Colonic mucosa (tissue), 4 donors: ENCODE results near the gene IL9R. TPM values are rescaled to one million over a fixed set of nuclear protein-coding genes. Genes with fewer than 3 reads are reported as not detected.
"Not testable (repeated sequence)": the region's sequence is repeated elsewhere in the genome, so short reads cannot be mapped to it uniquely, and the experiment has no call there.

Source experiments
- DNase-seq: peaks from one replicate; pipeline ENCODE4 v3.0.0-alpha.2; 2020
- H3K27ac ChIP-seq: fragments of 200-600 bp; one replicate; pipeline ENCODE4 v1.8.0; 2021
- H3K27me3 ChIP-seq: fragments of 200-600 bp; one replicate; pipeline ENCODE4 v1.8.0; 2021
- H3K36me3 ChIP-seq: fragments of 200-600 bp; one replicate; pipeline ENCODE4 v1.8.0; 2021
- H3K4me1 ChIP-seq: fragments of 200-600 bp; one replicate; pipeline ENCODE4 v1.8.0; 2021; ENCODE audit warnings: mild to moderate bottlenecking
- H3K4me3 ChIP-seq: fragments of 200-600 bp; one replicate; pipeline ENCODE4 v1.8.0; 2021
- H3K9ac ChIP-seq, 2 donors: one replicate each; pipeline ENCODE4 v1.7.0; 2013; ENCODE audit warnings: control low read depth in 2 of 2, low read depth in 2 of 2, low read length in 2 of 2
- H3K9me3 ChIP-seq: fragments of 200-600 bp; one replicate; pipeline ENCODE4 v1.8.0; 2021
- intact Hi-C: fragments of 100-400 bp; cut with DNase I; formaldehyde crosslinking; loops from one replicate; pipeline ENCODE4 v1.14.1; 2022
- total RNA-seq, 2 donors: library from RNA; stranded (reverse); fragmentation: NEBNext Ultra II Directional in 1 of 2; extraction: Animal tissue kit (Norgen Biotek cat#: 25700) in 1 of 2; gene quantifications; one replicate each; pipeline ENCODE4 v1.2.1, GENCODE V29; 2021
- TF ChIP-seq, protein P1 (sequence below): fragments of 200-600 bp; IDR thresholded peaks from one replicate; pipeline ENCODE4 v1.8.0; 2022; ENCODE audit warnings: antibody characterized with exemption, mild to moderate bottlenecking
- donor health status: healthy.
- donor health status: DM: no; HTN: no; CAD: no.
- donor health status: DM: no; HTN: no; CAD: no.

The IL9R gene
- total RNA-seq, 2 donors from 2014 or later: 0.42 to 0.50 TPM

DNA sequence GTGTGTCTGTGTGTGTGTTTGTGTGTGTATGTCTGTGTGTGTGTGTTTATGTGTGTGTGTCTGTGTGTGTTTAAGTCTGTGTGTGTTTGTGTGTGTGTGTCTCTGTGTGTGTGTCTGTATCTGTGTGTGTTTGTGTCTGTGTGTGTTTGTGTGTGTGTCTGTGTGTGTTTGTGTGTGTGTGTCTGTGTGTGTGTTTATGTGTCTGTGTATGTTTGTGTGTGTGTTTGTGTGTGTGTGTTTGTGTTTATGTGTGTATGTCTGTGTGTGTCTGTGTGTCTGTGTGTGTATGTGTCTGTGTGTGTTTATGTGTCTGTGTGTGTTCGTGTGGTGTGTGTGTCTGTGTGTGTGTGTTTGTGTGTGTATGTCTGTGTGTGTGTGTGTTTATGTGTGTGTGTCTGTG is 11.4 kb downstream of the IL9R start:
- DNase-seq: no peak
- no peaks in the 10 kb centered on the region for H3K36me3 ChIP-seq
- H3K9me3 ChIP-seq: no peaks in the 10 kb centered on the region
- no peaks in the 10 kb centered on the region for H3K27me3 ChIP-seq
- no peak overlapping the region for H3K27ac ChIP-seq
- no peak overlapping the region for H3K9ac ChIP-seq
- H3K4me1 ChIP-seq: no peaks in the 10 kb centered on the region
- TF ChIP-seq, protein P1, sequence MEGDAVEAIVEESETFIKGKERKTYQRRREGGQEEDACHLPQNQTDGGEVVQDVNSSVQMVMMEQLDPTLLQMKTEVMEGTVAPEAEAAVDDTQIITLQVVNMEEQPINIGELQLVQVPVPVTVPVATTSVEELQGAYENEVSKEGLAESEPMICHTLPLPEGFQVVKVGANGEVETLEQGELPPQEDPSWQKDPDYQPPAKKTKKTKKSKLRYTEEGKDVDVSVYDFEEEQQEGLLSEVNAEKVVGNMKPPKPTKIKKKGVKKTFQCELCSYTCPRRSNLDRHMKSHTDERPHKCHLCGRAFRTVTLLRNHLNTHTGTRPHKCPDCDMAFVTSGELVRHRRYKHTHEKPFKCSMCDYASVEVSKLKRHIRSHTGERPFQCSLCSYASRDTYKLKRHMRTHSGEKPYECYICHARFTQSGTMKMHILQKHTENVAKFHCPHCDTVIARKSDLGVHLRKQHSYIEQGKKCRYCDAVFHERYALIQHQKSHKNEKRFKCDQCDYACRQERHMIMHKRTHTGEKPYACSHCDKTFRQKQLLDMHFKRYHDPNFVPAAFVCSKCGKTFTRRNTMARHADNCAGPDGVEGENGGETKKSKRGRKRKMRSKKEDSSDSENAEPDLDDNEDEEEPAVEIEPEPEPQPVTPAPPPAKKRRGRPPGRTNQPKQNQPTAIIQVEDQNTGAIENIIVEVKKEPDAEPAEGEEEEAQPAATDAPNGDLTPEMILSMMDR: no peak
- H3K4me3 ChIP-seq: no peak overlapping the region
- intact Hi-C loops: no loop called here

DNA sequence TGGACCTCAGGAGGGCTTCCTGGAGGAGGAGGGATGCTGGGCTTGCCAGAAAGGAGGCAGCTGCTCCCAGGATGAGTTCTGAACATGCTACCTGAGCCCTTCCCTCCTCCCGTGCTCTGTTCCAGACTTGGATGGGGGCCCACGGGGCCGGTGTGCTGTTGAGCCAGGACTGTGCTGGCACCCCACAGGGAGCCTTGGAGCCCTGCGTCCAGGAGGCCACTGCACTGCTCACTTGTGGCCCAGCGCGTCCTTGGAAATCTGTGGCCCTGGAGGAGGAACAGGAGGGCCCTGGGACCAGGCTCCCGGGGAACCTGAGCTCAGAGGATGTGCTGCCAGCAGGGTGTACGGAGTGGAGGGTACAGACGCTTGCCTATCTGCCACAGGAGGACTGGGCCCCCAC is 12.2 kb downstream of the IL9R start:
- H3K36me3 ChIP-seq, H3K4me3 ChIP-seq, H3K4me1 ChIP-seq, H3K9me3 ChIP-seq, DNase-seq, H3K27me3 ChIP-seq, H3K9ac ChIP-seq, intact Hi-C loops, H3K27ac ChIP-seq: not testable (repeated sequence)

DNA sequence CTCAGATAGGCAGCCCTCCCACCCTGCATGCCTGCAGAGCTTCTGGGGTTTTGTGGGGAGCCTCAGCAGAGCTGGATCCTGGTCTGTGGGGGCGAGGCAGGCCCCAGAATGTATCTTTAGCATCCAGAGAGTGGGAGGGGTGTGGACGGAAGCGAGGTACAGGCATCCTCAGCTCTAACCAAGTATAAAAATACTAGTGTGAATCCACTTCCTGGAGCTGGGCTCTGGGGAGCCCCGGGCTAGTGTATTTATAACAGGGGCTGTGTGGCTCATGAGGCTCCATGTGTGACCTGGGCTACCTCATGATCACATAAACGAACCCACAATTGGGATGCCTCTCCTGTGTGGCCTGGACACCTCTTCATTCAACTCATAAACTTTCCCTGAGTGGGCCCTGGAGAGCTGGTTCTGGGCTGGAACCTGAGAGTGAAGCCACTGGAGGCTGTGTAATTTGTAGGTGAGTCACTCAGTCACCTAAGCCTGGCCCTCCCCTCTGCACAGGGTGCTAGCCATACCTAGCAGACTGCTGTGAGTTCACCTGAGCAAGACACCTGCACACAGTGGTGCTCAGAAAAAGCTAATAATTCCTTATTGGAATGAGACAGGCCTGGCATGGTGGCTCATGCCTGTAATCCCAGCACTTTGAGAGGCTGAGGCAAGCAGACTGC is 15.9 kb downstream of the IL9R start:
- H3K36me3 ChIP-seq, H3K4me3 ChIP-seq, intact Hi-C loops, DNase-seq, H3K9ac ChIP-seq, H3K27ac ChIP-seq, H3K4me1 ChIP-seq, H3K27me3 ChIP-seq, H3K9me3 ChIP-seq: not testable (repeated sequence)

DNA sequence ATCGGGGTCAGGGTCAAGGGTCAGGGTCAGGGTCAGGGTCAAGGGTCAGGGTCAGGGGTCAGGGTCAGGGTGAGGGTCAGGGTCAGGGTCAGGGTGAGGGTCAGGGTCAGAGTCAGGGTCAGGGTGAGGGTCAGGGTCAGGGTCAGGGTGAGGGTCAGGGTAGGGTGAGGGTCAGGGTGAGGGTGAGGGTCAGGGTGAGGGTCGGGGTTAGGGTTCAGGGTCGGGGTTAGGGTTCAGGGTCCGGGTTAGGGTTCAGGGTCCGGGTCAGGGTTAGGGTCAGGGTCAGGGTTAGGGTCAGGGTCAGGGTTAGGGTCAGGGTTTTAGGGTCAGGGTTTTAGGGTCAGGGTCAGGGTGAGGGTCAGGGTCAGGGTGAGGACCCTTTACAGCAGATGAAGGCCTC is 22.4 kb downstream of the IL9R start:
- H3K27me3 ChIP-seq, H3K9ac ChIP-seq, H3K36me3 ChIP-seq, H3K4me3 ChIP-seq, H3K27ac ChIP-seq, DNase-seq, H3K9me3 ChIP-seq, intact Hi-C loops, H3K4me1 ChIP-seq: not testable (repeated sequence)

DNA sequence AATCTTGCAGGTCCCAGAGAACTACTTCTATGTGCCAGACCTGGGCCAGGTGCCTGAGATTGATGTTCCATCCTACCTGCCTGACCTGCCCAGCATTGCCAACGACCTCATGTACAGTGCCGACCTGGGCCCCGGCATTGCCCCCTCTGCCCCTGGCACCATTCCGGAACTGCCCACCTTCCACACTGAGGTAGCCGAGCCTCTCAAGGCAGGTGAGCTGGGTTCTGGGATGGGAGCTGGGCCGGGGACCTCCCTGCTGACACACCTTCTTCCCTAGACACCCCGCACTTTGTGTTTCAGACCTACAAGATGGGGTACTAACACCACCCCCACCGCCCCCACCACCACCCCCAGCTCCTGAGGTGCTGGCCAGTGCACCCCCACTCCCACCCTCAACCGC is 25.5 kb downstream of the IL9R start:
- H3K36me3 ChIP-seq, H3K9ac ChIP-seq, H3K27ac ChIP-seq, DNase-seq, H3K4me3 ChIP-seq, intact Hi-C loops, H3K4me1 ChIP-seq, H3K9me3 ChIP-seq, H3K27me3 ChIP-seq: not testable (repeated sequence)

DNA sequence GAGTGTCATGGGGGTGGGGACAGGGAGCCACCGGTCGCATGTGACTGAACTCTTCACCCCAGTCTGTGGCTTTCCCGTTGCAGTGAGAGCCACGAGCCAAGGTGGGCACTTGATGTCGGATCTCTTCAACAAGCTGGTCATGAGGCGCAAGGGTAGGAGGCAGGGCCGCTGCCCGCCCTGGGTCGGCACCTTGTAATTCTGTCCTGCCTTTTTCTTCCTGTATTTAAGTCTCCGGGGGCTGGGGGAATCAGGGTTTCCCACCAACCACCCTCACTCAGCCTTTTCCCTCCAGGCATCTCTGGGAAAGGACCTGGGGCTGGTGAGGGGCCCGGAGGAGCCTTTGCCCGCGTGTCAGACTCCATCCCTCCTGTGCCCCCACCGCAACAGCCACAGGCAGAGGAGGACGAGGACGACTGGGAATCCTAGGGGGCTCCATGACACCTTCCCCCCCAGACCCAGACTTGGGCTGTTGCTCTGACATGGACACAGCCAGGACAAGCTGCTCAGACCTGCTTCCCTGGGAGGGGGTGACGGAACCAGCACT is 27.5 kb downstream of the IL9R start:
- H3K9ac ChIP-seq, H3K4me1 ChIP-seq, DNase-seq, H3K9me3 ChIP-seq, H3K27me3 ChIP-seq, H3K27ac ChIP-seq, H3K36me3 ChIP-seq, intact Hi-C loops, H3K4me3 ChIP-seq: not testable (repeated sequence)

DNA sequence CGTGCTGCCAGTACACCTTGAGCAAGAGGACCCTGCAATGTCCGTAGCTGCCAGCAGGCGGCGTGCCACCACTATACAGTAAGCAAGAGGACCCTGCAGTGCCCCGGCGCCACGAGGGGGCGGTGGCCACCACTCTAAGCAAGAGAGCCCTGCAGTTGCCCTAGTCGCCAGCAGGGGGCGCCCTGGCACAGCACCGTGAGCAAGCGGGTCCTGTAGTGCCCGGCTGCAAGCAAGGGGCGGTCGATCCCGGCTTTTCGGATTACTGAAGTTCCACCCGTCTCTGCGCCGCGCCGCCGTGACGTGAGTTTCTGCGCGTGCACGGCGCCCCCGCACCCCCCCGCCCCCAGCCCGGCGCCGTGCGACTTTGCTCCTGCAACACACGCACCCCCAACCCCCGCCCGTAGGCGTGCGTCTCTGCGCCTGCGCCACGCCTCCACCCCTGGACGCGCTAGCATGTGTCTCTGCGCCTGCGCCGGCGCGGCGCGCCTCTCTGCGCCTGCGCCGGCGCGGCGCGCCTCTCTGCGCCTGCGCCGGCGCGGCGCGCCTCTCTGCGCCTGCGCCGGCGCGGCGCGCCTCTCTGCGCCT is 31.2 kb downstream of the IL9R start:
- H3K27ac ChIP-seq, H3K36me3 ChIP-seq, H3K9ac ChIP-seq, intact Hi-C loops, H3K4me1 ChIP-seq, DNase-seq, H3K9me3 ChIP-seq, H3K4me3 ChIP-seq, H3K27me3 ChIP-seq: not testable (repeated sequence)

DNA sequence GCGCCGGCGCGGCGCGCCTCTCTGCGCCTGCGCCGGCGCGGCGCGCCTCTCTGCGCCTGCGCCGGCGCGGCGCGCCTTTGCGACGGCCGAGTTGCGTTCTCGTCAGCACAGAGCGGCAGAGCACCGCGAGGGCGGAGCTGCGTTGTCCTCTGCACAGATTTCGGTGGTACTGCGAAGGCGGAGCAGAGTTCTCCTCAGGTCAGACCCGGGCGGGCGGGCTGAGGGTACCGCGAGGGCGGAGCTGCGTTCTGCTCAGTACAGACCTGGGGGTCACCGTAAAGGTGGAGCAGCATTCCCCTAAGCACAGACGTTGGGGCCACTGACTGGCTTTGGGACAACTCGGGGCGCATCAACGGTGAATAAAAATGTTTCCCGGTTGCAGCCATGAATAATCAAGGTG is 31.8 kb downstream of the IL9R start:
- H3K36me3 ChIP-seq, H3K9me3 ChIP-seq, H3K9ac ChIP-seq, H3K27ac ChIP-seq, DNase-seq, intact Hi-C loops, H3K27me3 ChIP-seq, H3K4me1 ChIP-seq, H3K4me3 ChIP-seq: not testable (repeated sequence)

DNA sequence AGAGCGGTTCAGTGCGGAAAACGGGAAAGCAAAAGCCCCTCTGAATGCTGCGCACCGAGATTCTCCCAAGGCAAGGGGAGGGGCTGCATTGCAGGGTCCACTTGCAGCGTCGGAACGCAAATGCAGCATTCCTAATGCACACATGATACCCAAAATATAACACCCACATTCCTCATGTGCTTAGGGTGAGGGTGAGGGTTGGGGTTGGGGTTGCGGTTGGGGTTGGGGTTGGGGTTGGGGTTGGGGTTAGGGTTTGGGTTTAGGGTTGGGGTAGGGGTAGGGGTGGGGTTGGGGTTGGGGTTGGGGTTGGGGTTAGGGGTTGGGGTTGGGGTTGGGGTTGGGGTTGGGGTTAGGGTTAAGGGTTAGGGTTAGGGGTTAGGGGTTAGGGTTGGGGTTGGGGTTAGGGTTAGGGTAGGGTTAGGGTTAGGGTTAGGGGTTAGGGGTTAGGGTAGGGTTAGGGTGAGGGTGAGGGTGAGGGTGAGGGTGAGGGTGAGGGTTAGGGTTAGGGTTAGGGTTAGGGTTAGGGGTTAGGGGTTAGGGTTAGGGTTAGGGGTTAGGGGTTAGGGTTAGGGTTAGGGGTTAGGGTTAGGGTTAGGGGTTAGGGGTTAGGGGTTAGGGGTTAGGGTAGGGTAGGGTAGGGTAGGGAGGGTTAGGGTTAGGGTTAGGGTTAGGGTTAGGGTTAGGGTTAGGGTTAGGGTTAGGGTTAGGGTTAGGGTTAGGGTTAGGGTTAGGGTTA is 32.4 kb downstream of the IL9R start:
- H3K27me3 ChIP-seq, H3K4me1 ChIP-seq, H3K36me3 ChIP-seq, H3K9me3 ChIP-seq, DNase-seq, intact Hi-C loops, H3K9ac ChIP-seq, H3K4me3 ChIP-seq, H3K27ac ChIP-seq: not testable (repeated sequence)

DNA sequence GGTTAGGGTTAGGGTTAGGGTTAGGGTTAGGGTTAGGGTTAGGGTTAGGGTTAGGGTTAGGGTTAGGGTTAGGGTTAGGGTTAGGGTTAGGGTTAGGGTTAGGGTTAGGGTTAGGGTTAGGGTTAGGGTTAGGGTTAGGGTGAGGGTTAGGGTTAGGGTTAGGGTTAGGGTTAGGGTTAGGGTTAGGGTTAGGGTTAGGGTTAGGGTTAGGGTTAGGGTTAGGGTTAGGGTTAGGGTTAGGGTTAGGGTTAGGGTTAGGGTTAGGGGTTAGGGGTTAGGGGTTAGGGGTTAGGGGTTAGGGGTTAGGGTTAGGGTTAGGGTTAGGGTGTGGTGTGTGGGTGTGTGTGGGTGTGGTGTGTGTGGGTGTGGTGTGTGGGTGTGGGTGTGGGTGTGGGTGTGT is 33.0 kb downstream of the IL9R start:
- H3K36me3 ChIP-seq, H3K4me3 ChIP-seq, H3K27me3 ChIP-seq, H3K9me3 ChIP-seq, intact Hi-C loops, H3K4me1 ChIP-seq, H3K9ac ChIP-seq, DNase-seq, H3K27ac ChIP-seq: not testable (repeated sequence)
